Bladder microvascular endothelial cell (primary cell): ENCODE data around the gene ANKRD16. TPM values are rescaled to one million over a fixed set of nuclear protein-coding genes. Genes with fewer than 3 reads are reported as not detected.

Experiments used
- total RNA-seq: library from RNA; depleted of rRNA; stranded (reverse); fragments of >200 nt; gene quantifications from 2 replicates; pipeline ENCODE4 v1.2.3, GENCODE V29; 2014

Gene ANKRD16
- total RNA-seq, result 2.3 and 6.4 TPM in 2 replicates

DNA sequence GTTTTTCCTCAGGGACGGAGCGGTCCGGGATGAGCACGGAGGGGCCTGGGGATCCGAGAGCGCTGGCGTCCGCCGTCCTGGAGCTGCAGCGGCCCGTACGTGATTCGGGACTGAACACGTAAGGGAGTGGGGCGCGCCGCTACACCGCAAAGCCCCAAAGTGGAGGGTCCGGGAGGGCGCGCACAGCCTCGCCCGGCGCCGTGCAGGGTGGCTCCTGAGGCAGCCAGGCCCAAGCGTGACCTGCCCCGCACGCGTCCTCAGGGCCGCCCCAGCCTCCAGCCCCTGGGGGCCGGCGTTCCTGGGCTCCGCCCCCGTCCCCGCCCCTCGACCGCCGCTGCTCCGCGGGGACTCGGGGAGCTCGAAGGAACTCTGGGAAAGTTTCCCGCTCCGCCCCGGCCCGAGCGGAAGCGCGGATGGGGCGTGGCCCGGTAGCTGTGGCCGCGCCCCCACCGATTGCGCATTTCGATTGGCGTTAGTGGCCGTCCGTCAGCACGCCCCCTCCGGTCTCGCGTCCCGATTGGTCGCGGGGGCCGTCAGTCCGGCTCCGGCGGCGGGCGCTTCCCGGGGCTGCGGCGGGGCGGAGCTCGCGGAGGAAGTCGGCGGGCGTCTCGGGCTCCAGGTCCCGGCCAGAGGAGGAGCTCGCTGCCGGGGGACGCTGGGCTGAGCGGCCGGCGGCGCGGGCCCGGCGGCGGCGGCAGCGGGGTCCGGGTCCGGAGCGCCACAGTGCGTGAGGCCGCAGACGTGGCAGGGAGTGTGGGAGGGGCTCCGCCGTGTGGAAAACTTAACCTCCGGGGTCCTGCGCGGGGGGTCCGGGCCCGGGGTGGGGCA lies at the start of gene ANKRD16, which contains the start of gene FBH1:
ANKRD16 (minus strand) TSS at position 270 of the 828 bp plus-strand sequence. CDS start 539 bp downstream, outside the sequence.
FBH1 (plus strand) TSS at position 620 of the 828 bp plus-strand sequence; CDS start at position 723, 103 bp downstream.

DNA sequence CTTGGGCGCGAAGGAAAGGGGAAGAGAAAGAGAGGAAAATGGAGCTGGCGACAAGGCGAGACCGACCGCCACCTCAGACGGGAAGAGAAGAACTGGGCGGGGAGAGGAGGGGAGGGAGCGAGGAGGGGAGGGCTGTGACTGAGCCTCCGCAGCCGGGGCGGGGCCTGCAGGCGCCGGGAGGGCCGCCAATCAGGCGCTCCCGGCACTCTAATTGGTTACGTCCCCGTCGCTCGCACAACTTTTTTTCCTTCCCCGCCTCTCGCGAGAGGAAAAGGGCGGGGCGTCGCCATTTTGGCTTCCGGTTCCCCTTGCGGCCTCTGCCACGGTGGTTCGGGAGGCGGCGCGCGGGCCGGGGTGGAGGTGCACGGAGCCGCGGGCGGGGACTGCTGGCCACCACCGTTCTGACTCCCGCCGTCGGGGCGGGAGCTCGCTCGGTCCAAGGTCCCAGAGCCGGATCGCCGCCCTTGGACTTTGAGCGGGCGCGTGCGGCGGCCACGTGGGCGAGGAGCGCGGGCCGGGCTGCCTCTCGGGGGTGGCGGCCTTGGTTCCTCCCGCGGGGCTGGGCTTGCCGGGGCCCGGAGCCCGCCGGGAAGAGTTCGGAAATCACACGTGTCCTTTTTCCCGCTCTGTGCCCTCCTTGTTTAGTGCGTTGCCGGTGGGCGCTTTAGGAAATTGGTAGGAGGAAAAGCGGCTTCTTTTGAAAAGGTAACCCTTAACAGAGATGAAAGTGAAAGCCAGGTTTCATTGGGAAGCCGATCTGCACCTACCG lies 76.2 kb downstream of the ANKRD16 start, which contains the start of gene GDI2:
GDI2 (minus strand) TSS at position 94 of the 769 bp plus-strand sequence. CDS start 176 bp downstream, outside the sequence.

Other genes starting within 250 kb of the ANKRD16 start
- gene ASB13, start 223.3 kb downstream of the ANKRD16 start, total RNA-seq, result 7.4 and 9.2 TPM in 2 replicates
- gene TASOR2, start 205.1 kb downstream of the ANKRD16 start, total RNA-seq, result 24.1 and 77.0 TPM in 2 replicates
- 420 and 441 TPM in 2 replicates for gene GDI2, start 76.5 kb downstream of the ANKRD16 start, total RNA-seq
- gene FBH1, start 350 bp upstream of the ANKRD16 start, total RNA-seq, result 78.5 and 129 TPM in 2 replicates
- 6.8 and 10.8 TPM in 2 replicates for gene IL15RA, start 87.7 kb upstream of the ANKRD16 start, total RNA-seq
- not detected in 2 replicates for gene IL2RA, start 172.5 kb upstream of the ANKRD16 start, total RNA-seq
- 36.3 and 66.2 TPM in 2 replicates for gene RBM17, start 199.1 kb upstream of the ANKRD16 start, total RNA-seq